HG03432 (cell line): Measurements from ENCODE around the gene PCDHGC4.
A peak's percentile ranks its signal among the peaks of the same experiment; 100 is the strongest.

Experiments
- ATAC-seq: cut with Tn5 transposase; IDR thresholded peaks from one replicate; pipeline ENCODE4 v1.9.1; 2021; ENCODE audit warnings: mild to moderate bottlenecking, moderate library complexity; ENCODE audit not compliant: unreplicated experiment

PCDHGC4 gene

GRCh38 chr5:141511771-141512325 is 27.0 kb downstream of the PCDHGC4 start:
- ATAC-seq, result no peak

- no peak for ATAC-seq
Observed at GRCh38 chr5:141512390-141512910, 27.6 kb downstream of the PCDHGC4 start.

GRCh38 chr5:141512911-141513626 is 28.2 kb downstream of the PCDHGC4 start:
- no peak for ATAC-seq

GRCh38 chr5:141513627-141514329 is 28.9 kb downstream of the PCDHGC4 start:
- peak; percentile 52 for ATAC-seq

GRCh38 chr5:141514330-141515133 is 29.7 kb downstream of the PCDHGC4 start:
- ATAC-seq, result peak; percentile 20

- ATAC-seq, result no peak
Observed at GRCh38 chr5:141515141-141515540, 30.3 kb downstream of the PCDHGC4 start.

- ATAC-seq, result no peak
Observed at GRCh38 chr5:141515946-141516671, 31.3 kb downstream of the PCDHGC4 start.

- ATAC-seq, result no peak
Observed at GRCh38 chr5:141516672-141517025, 31.8 kb downstream of the PCDHGC4 start.

GRCh38 chr5:141517312-141517711 is 32.5 kb downstream of the PCDHGC4 start:
- no peak for ATAC-seq

- ATAC-seq, result no peak
Observed at GRCh38 chr5:141517880-141518617, 33.2 kb downstream of the PCDHGC4 start.

- ATAC-seq, result no peak
Observed at GRCh38 chr5:141518618-141519015, 33.8 kb downstream of the PCDHGC4 start.

- no peak for ATAC-seq
Observed at GRCh38 chr5:141519605-141520565, 35.1 kb downstream of the PCDHGC4 start.

- no peak for ATAC-seq
Observed at GRCh38 chr5:141521244-141521781, 36.5 kb downstream of the PCDHGC4 start.

GRCh38 chr5:141522301-141522700 is 37.5 kb downstream of the PCDHGC4 start:
- ATAC-seq, result no peak

- ATAC-seq, result no peak
Observed at GRCh38 chr5:141523991-141524390, 39.2 kb downstream of the PCDHGC4 start.

- ATAC-seq, result peak; percentile 74
Observed at GRCh38 chr5:141524604-141525597, 40.1 kb downstream of the PCDHGC4 start.

GRCh38 chr5:141525653-141526052 is 40.8 kb downstream of the PCDHGC4 start:
- ATAC-seq, result no peak
